Stimulated activated memory B cell treated with anti-CD40 and anti-IgM and Interleukin-4, amounts not matched to agents 10 μg/mL and 1 μg/mL and 100 μg/mL, for 72 hours (primary cell): ENCODE data around the gene AFF1.
"Not testable (repeated sequence)": the region's sequence is repeated elsewhere in the genome, so short reads cannot be mapped to it uniquely, and the experiment has no call there.

ENCODE experiments used
- ATAC-seq: fragments of 150-1000 bp; cut with Tn5 transposase; 2 replicates; pipeline ENCODE4 v1.10.0; 2021
- H3K27ac Mint-ChIP-seq: one replicate; pipeline ENCODE4 v1.8.0; 2022; ENCODE audit warnings: mild to moderate bottlenecking, mixed read lengths
- H3K27me3 Mint-ChIP-seq: one replicate; pipeline ENCODE4 v1.8.0; 2022; ENCODE audit warnings: mixed read lengths
- H3K36me3 Mint-ChIP-seq: one replicate; pipeline ENCODE4 v1.8.0; 2022; ENCODE audit warnings: mixed read lengths
- H3K4me1 Mint-ChIP-seq: one replicate; pipeline ENCODE4 v1.8.0; 2022; ENCODE audit warnings: mixed read lengths
- H3K4me3 Mint-ChIP-seq: one replicate; pipeline ENCODE4 v1.8.0; 2022; ENCODE audit warnings: mild to moderate bottlenecking, moderate library complexity, mixed read lengths
- H3K9me3 Mint-ChIP-seq: one replicate; pipeline ENCODE4 v1.8.0; 2022; ENCODE audit warnings: mixed read lengths

AFF1 gene

DNA sequence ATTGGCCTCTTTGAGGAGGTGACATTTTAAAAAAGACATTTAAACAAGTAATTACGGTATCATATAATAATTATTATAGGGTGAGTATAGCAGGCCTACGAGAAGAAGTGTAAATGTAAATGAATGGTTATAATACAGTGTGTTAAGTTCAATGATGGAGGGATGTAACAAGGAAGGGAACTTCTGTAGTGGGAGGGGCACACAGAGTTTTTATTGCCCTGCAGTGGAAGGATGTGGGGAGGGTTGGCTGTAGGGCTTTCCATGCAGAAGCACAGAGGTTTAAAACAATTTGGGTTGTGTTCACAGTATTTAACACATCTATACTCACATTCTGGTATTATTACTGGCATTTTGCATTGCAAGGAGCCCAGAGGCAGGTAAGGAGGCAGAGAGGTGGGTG is 41.1 kb downstream of the AFF1 start:
- no peak for ATAC-seq
- Mint-ChIP-seq H3K4me1 (peaks cover 49% of the 10 kb centered on the region), H3K4me3 (no peak overlapping the region), H3K27me3 (no peaks in the 10 kb centered on the region), H3K27ac (no peak overlapping the region), H3K9me3 (no peaks in the 10 kb centered on the region), H3K36me3 (peaks cover 9% of the 10 kb centered on the region)

DNA sequence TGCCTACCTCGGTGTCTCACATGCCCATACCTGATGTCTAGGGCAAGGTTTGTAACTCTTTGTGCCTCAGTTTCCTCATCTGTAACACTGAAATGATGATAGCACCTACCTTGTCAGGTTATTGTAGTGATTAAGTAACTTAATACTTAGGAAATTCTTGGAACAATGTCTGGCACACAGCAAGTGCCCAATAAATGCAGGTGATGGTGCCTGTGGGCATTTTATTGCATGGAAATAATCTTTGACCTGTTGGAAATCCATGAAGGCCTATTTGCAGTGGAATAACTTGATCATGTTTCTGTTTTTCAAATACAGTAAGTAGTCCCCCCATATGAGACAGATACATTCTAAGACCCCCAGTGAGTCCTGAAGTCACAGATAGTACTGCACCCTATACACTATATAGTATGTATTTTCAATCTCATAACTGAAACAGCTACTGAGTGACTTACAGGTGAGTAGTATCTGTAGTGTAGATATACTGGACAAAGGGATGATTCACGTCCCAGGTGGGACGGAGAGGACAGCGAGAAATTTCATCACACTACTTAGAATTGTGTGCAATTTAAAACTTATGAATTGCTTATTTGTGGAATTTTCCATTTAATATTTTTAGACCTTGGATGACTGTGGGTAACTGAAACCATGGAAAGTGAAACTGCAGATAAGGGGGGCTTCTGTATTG is 42.1 kb downstream of the AFF1 start:
- no peak for ATAC-seq
- Mint-ChIP-seq H3K27ac (no peak overlapping the region), H3K4me3 (no peak overlapping the region), H3K4me1 (peaks cover 49% of the 10 kb centered on the region), H3K9me3 (no peaks in the 10 kb centered on the region), H3K27me3 (no peaks in the 10 kb centered on the region), H3K36me3 (peaks cover 14% of the 10 kb centered on the region)

- peak; percentile 72 for ATAC-seq
- Mint-ChIP-seq H3K36me3 (peaks cover 18% of the 10 kb centered on the region), H3K27me3 (no peaks in the 10 kb centered on the region), H3K4me1 (peaks cover 52% of the 10 kb centered on the region), H3K4me3 (no peak overlapping the region), H3K27ac (no peak overlapping the region), H3K9me3 (no peaks in the 10 kb centered on the region)
Measured at GRCh38 chr4:86977621-86978184, 42.9 kb downstream of the AFF1 start.

DNA sequence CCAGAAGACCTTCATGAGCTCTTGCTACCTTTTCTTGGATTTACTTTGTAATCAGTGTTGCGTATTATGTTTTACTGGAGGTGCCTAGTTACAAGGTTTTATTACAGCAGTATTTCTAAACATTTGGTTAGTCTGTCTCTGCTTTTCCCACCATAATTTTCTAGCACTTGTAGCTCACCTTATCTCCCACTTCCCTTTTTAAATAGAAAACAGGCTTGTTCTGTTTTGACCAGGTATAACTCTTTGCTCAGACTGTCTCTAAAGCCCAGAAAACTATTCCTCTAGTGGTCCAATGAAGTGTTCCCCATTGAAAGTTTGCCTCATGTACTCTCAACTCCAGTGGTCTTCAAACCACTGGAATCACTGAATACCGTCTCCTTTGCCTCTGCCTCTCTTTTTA is 43.9 kb downstream of the AFF1 start:
- peaks cover 49% of the 10 kb centered on the region for H3K4me1 Mint-ChIP-seq
- no peaks in the 10 kb centered on the region for H3K27me3 Mint-ChIP-seq
- no peaks in the 10 kb centered on the region for H3K9me3 Mint-ChIP-seq
- H3K4me3 Mint-ChIP-seq = no peak overlapping the region
- peaks cover 18% of the 10 kb centered on the region for H3K36me3 Mint-ChIP-seq
- ATAC-seq = no peak
- peak overlapping the region; percentile 37 for H3K27ac Mint-ChIP-seq

- H3K9me3 Mint-ChIP-seq = no peaks in the 10 kb centered on the region
- ATAC-seq = no peak
- H3K4me3 Mint-ChIP-seq = no peak overlapping the region
- peaks cover 47% of the 10 kb centered on the region for H3K4me1 Mint-ChIP-seq
- no peak overlapping the region for H3K27ac Mint-ChIP-seq
- H3K36me3 Mint-ChIP-seq = peaks cover 10% of the 10 kb centered on the region
- no peaks in the 10 kb centered on the region for H3K27me3 Mint-ChIP-seq
Measured at GRCh38 chr4:86980230-86980629, 45.4 kb downstream of the AFF1 start.

DNA sequence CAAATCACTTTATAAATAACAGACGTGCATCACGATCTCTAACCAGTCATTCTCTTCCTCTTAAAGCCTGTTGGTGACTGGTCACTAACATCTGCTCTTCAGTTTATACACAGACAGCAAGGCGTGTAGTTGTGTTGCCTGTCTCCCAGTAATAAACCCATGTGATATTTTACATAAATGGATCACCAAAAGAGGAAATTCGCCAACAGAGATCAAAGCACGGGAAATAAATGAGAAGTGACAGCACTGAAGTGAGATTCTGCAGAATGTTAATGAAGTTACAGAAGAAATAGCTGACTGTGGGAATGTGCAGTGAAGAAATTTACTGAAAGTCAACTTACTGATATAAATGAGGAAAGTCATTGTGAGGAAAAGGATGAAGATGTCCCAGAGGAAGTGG is 47.0 kb downstream of the AFF1 start:
- peak overlapping the region; percentile 3 for H3K4me3 Mint-ChIP-seq
- peak; percentile 64 for ATAC-seq
- no peaks in the 10 kb centered on the region for H3K9me3 Mint-ChIP-seq
- H3K36me3 Mint-ChIP-seq = peaks cover 9% of the 10 kb centered on the region
- no peaks in the 10 kb centered on the region for H3K27me3 Mint-ChIP-seq
- peaks cover 40% of the 10 kb centered on the region for H3K4me1 Mint-ChIP-seq
- H3K27ac Mint-ChIP-seq = peak overlapping the region; percentile 50

DNA sequence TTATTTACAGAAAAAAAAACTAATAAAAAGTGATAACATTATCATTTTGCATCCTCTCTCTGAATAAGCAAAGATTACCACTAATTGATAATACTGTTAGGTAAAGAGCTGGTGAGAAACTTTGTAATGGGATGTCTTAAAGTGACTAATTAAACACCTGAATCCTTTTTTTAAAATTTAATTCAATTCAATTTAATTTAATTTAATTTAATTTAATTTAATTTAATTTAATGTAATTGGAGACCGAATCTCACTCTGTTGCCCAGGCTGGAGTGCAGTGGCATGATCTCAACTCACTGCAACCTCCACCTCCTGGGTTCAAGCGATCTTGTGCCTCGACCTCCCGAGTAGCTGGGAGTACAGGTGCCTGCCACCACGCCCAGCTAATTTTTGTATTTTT is 51.0 kb downstream of the AFF1 start:
- H3K9me3 Mint-ChIP-seq, H3K27me3 Mint-ChIP-seq, ATAC-seq, H3K4me3 Mint-ChIP-seq, H3K27ac Mint-ChIP-seq: not testable (repeated sequence)
- Mint-ChIP-seq H3K4me1 (peaks cover 10% of the 10 kb centered on the region), H3K36me3 (peaks cover 22% of the 10 kb centered on the region)

DNA sequence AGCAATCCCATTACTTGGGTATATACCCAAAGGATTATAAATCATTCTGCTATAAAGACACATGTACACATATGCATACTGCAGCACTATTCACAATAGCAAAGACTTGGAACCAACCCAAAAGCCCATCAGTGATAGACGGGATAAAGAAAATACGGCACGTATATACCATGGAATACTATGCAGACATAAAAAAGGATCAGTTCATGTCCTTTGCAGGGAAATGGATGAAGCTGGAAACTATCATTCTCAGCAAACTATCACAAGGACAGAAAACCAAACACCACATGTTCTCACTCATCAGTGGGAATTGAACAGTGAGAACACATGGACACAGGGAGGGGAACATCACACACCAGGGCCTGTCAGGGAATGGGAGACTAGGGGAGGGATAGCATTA is 54.8 kb downstream of the AFF1 start:
- H3K36me3 Mint-ChIP-seq = peaks cover 14% of the 10 kb centered on the region
- H3K27me3 Mint-ChIP-seq, ATAC-seq, H3K9me3 Mint-ChIP-seq, H3K4me3 Mint-ChIP-seq, H3K4me1 Mint-ChIP-seq, H3K27ac Mint-ChIP-seq: not testable (repeated sequence)

DNA sequence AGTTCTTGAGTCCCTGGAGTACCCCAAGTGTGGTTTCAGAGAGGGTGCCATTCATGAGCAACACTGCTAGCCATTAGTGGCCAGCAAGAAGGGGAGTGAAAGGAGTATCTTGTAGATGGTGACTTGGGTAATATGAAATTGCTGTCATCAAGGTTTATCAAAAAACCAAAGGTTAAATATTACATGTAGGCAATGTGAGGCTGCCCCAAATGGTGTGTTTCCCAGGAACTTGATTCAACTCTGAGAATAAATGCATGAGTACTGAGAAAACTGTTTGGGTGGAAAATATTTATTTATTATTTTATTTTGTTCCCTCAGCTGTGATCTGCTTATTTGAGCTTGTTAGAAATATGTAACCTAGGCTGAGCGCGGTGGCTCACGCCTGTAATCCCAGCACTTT is 55.7 kb downstream of the AFF1 start:
- no peak for ATAC-seq
- Mint-ChIP-seq H3K27me3 (no peaks in the 10 kb centered on the region), H3K9me3 (no peaks in the 10 kb centered on the region)

DNA sequence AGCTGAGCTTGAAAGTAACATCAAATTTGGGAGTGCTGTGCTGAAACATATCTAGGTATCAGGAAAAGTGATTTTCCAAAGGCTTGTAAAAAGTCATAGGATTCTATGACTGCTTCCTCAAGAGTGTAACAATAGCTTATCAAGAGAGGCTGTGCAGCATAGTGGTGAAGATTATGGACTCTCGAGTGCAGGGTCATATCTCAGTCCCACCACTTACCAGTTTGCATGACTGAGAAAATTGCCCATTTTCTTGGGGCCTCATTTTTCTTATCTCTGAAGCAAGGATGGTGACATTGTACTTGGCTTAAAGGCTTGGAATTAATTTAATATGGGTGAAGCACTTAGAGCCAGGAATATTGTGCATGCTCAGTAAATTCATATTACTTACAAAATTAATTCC is 57.2 kb downstream of the AFF1 start:
- no peak overlapping the region for H3K4me3 Mint-ChIP-seq
- no peaks in the 10 kb centered on the region for H3K9me3 Mint-ChIP-seq
- peaks cover 14% of the 10 kb centered on the region for H3K36me3 Mint-ChIP-seq
- no peak overlapping the region for H3K27ac Mint-ChIP-seq
- H3K4me1 Mint-ChIP-seq = no peaks in the 10 kb centered on the region
- ATAC-seq = no peak
- H3K27me3 Mint-ChIP-seq = no peaks in the 10 kb centered on the region

More for the DNA sequence above, 55.7 kb downstream of the AFF1 start:
- H3K4me3 Mint-ChIP-seq = no peak overlapping the region
- H3K4me1 Mint-ChIP-seq = no peaks in the 10 kb centered on the region
- H3K36me3 Mint-ChIP-seq = peaks cover 14% of the 10 kb centered on the region
- H3K27ac Mint-ChIP-seq = no peak overlapping the region

- H3K27me3 Mint-ChIP-seq = no peaks in the 10 kb centered on the region
- peaks cover 3% of the 10 kb centered on the region for H3K36me3 Mint-ChIP-seq
- H3K4me3 Mint-ChIP-seq = no peak overlapping the region
- ATAC-seq = no peak
- no peak overlapping the region for H3K27ac Mint-ChIP-seq
- H3K4me1 Mint-ChIP-seq = peaks cover 19% of the 10 kb centered on the region
- no peaks in the 10 kb centered on the region for H3K9me3 Mint-ChIP-seq
Measured at GRCh38 chr4:86993909-86994681, 59.3 kb downstream of the AFF1 start.

DNA sequence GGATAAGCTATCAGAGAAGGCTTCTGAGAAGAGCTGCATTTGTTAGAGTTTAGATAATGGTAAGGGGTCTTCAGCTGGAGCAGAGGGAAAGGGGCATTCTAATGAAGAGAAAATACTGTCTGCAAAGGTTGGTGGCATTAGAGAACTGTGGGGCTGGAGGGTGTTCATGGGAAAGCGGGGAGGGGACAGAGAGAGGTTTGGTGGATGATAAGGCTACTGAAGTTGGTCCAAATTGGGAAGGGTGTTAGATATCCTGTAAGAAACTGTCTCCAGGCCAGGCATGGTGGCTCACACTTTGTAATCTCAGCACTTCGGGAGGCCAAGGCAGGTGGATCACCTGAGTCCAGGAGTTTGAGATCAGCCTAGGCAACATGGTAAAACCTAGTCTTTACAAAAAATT is 59.9 kb downstream of the AFF1 start:
- Mint-ChIP-seq H3K9me3 (no peaks in the 10 kb centered on the region), H3K27ac (no peak overlapping the region), H3K27me3 (no peaks in the 10 kb centered on the region), H3K36me3 (no peaks in the 10 kb centered on the region), H3K4me1 (peaks cover 25% of the 10 kb centered on the region), H3K4me3 (no peak overlapping the region)
- no peak for ATAC-seq

GRCh38 chr4:86996510-86996909 is 61.7 kb downstream of the AFF1 start:
- not testable (repeated sequence) for H3K36me3 Mint-ChIP-seq, ATAC-seq, H3K27me3 Mint-ChIP-seq, H3K27ac Mint-ChIP-seq, H3K4me3 Mint-ChIP-seq, H3K9me3 Mint-ChIP-seq
- peaks cover 28% of the 10 kb centered on the region for H3K4me1 Mint-ChIP-seq

DNA sequence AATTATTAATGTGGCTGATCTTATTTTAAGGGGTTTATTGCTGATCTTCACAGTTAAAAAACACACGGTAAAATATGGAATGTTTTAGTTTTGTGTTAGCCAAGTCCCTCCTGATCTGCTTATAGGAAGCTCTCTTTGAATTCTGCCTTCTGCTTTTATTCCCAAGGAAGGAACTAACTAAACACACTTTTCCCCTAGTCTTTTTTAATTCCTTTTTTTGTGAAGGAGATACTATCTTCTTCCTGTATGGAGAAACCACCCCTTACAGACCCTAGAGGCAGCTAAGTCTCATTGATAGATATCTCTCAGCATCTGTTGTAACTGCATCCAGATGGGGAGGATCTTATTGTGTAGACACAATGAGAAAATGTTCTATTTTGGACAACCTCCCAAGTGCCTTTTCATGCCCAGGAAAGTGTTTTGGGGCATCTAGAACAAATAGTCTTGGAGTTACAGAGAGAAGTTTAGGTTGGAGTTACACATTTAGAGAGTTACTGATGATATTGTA is 64.4 kb downstream of the AFF1 start:
- no peaks in the 10 kb centered on the region for H3K36me3 Mint-ChIP-seq
- no peak overlapping the region for H3K4me3 Mint-ChIP-seq
- ATAC-seq = no peak
- peaks cover 28% of the 10 kb centered on the region for H3K4me1 Mint-ChIP-seq
- H3K27ac Mint-ChIP-seq = peak overlapping the region; percentile 5
- no peaks in the 10 kb centered on the region for H3K27me3 Mint-ChIP-seq
- no peaks in the 10 kb centered on the region for H3K9me3 Mint-ChIP-seq

DNA sequence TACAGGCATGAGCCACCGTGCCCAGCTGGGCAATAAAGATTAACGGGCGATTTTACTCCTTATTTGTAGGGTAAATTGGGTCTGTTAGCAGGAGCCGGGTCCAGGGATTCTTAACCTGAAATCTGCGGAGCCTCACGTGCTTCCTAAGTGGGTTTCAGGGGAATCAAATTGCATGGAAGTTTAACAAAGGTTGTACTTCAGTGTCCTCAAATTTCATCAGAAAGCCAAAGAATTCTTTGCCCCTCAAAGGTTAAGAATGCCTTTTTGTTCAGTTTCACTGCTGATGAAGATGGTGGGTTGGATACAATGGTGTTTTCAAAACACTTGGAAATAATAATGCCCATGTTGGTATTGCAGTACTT is 67.9 kb downstream of the AFF1 start:
- no peak overlapping the region for H3K4me3 Mint-ChIP-seq
- no peaks in the 10 kb centered on the region for H3K9me3 Mint-ChIP-seq
- no peaks in the 10 kb centered on the region for H3K27me3 Mint-ChIP-seq
- H3K36me3 Mint-ChIP-seq = no peaks in the 10 kb centered on the region
- H3K27ac Mint-ChIP-seq = no peak overlapping the region
- no peak for ATAC-seq
- H3K4me1 Mint-ChIP-seq = peaks cover 39% of the 10 kb centered on the region

DNA sequence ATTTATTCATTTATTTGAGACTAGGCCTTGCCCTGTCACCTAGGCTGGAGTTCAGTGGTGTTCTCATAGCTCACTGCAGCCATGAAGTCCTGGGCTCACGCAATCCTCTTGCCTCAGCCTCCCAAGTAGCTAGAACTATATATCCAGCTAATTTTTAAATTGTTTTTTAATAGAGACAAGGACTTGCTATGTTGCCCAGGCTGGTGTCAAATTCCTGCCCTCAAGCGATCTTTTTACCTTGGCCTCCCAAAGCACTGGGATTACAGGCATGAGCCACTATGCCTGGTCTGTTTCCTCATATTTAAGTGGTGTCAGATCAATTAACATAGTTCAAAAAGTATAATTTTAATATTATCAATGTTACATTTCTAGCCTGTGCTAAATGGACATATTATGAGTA is 68.5 kb downstream of the AFF1 start:
- Mint-ChIP-seq H3K27ac (no peak overlapping the region), H3K4me1 (peaks cover 39% of the 10 kb centered on the region), H3K36me3 (no peaks in the 10 kb centered on the region), H3K27me3 (no peaks in the 10 kb centered on the region), H3K9me3 (no peaks in the 10 kb centered on the region), H3K4me3 (no peak overlapping the region)
- ATAC-seq = no peak
